SK-N-SH treated with all-trans-retinoic acid at 6 μM for 48 hours (cell line): ENCODE data around the gene SOX13.
A peak's percentile ranks its signal among the peaks of the same experiment; 100 is the strongest.

Experiments used
- ATAC-seq: fragments of 200-7000 bp; cut with Tn5 transposase; 3 replicates; pipeline ENCODE4 v1.9.1; 2020; ENCODE audit warnings: mild to moderate bottlenecking, moderate library complexity
- BACH2 ChIP-seq: fragments of 250-450 bp; sonication (Bioruptor Pico); IDR thresholded peaks from 2 replicates; pipeline ENCODE4 v1.9.0; 2021; ENCODE audit warnings: mild to moderate bottlenecking, borderline replicate concordance
- CREB5 ChIP-seq: fragments of 250-450 bp; sonication (Bioruptor Pico); IDR thresholded peaks from 2 replicates; pipeline ENCODE4 v1.5.1; 2020; ENCODE audit warnings: low read depth, mild to moderate bottlenecking, moderate library complexity
- CSDC2 ChIP-seq: fragments of 250-450 bp; sonication (Bioruptor Pico); IDR thresholded peaks from 2 replicates; pipeline ENCODE4 v1.5.0; 2020; ENCODE audit warnings: mild to moderate bottlenecking, moderate library complexity
- GLIS3 ChIP-seq: fragments of 250-450 bp; sonication (Bioruptor Pico); IDR thresholded peaks from 2 replicates; pipeline ENCODE4 v1.5.0; 2020; ENCODE audit warnings: mild to moderate bottlenecking, moderate library complexity
- ISL1 ChIP-seq: fragments of 250-450 bp; sonication (Bioruptor Pico); IDR thresholded peaks from 2 replicates; pipeline ENCODE4 v2.1.2; 2022; ENCODE audit warnings: mild to moderate bottlenecking, moderate library complexity
- OSR1 ChIP-seq: fragments of 250-450 bp; sonication (Bioruptor Pico); IDR thresholded peaks from 2 replicates; pipeline ENCODE4 v1.8.0; 2022; ENCODE audit warnings: moderate library complexity, mild to moderate bottlenecking, inconsistent platforms
- POU6F1 ChIP-seq: fragments of 250-450 bp; sonication (Bioruptor Pico); IDR thresholded peaks from 2 replicates; pipeline ENCODE4 v1.8.0; 2021; ENCODE audit warnings: low read depth, mild to moderate bottlenecking, moderate library complexity, borderline replicate concordance
- RARB ChIP-seq: fragments of 250-450 bp; sonication (Bioruptor Pico); IDR thresholded peaks from 2 replicates; pipeline ENCODE4 v1.8.0; 2021; ENCODE audit warnings: mild to moderate bottlenecking, moderate library complexity
- SNAI2 ChIP-seq: fragments of 250-450 bp; sonication (Bioruptor Pico); IDR thresholded peaks from 2 replicates; pipeline ENCODE4 v1.5.0; 2020; ENCODE audit warnings: mild to moderate bottlenecking, moderate library complexity
- TCF4 ChIP-seq: fragments of 250-450 bp; sonication (Bioruptor Pico); IDR thresholded peaks from 2 replicates; pipeline ENCODE4 v1.8.0; 2021; ENCODE audit warnings: mild to moderate bottlenecking, moderate library complexity, borderline replicate concordance
- TOX ChIP-seq: fragments of 250-450 bp; sonication (Bioruptor Pico); IDR thresholded peaks from 2 replicates; pipeline ENCODE4 v1.8.0; 2021; ENCODE audit warnings: mild to moderate bottlenecking, moderate library complexity, borderline replicate concordance
- TSHZ2 ChIP-seq: fragments of 250-450 bp; sonication (Bioruptor Pico); IDR thresholded peaks from 2 replicates; pipeline ENCODE4 v1.5.0; 2020; ENCODE audit warnings: mild to moderate bottlenecking, moderate library complexity
- ZFP3 ChIP-seq: fragments of 250-450 bp; sonication (Bioruptor Pico); IDR thresholded peaks from 2 replicates; pipeline ENCODE4 v1.5.0; 2020; ENCODE audit warnings: mild to moderate bottlenecking, moderate library complexity
- ZFP30 ChIP-seq: fragments of 450-650 bp; formaldehyde crosslinking; IDR thresholded peaks from 2 replicates; pipeline ENCODE4 v1.5.0; 2022; ENCODE audit warnings: mild to moderate bottlenecking, moderate library complexity
- ZNF565 ChIP-seq: fragments of 450-650 bp; formaldehyde crosslinking; conservative IDR thresholded peaks from 2 replicates; pipeline ENCODE4 v1.5.0; 2020; ENCODE audit warnings: low read depth, mild to moderate bottlenecking, moderate library complexity
- ZNF70 ChIP-seq: fragments of 450-650 bp; formaldehyde crosslinking; IDR thresholded peaks from 2 replicates; pipeline ENCODE4 v1.5.0; 2020; ENCODE audit warnings: mild to moderate bottlenecking, moderate library complexity
- TF ChIP-seq, protein P1 (sequence below): fragments of 250-450 bp; sonication (Bioruptor Pico); IDR thresholded peaks from 2 replicates; pipeline ENCODE4 v1.5.1; 2021; ENCODE audit warnings: mild to moderate bottlenecking, moderate library complexity
- TF ChIP-seq, protein P2 (sequence below): fragments of 250-450 bp; sonication (Bioruptor Pico); IDR thresholded peaks from 2 replicates; pipeline ENCODE4 v1.8.0; 2020; ENCODE audit warnings: mild to moderate bottlenecking, moderate library complexity, borderline replicate concordance

The SOX13 gene

DNA sequence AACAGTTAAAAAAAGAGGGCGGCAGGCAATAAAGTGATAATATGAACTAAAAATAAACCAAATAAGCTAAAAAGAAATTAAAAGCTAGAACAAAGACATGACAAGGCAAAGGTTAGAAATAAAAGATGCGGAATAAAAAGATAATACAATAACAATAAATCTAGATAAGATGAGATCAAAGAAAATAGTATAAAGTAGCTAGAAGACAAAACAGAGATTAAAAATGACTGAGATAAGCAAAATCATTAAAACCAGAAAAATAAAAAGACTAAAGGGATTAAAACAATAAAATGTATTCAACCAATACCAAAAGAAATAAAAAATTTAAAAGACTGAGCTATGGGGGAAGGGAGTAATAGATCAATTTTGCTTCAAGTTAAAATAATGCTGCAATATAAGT is 10.8 kb upstream of the SOX13 start (continued):
- no peak for TF ChIP-seq OSR1 (CRISPR knock-in tag)

- ATAC-seq = peak; percentile 38; the same call in 2 of the 3 replicates
Observed at GRCh38 chr1:204065174-204065985, 7.5 kb upstream of the SOX13 start.

DNA sequence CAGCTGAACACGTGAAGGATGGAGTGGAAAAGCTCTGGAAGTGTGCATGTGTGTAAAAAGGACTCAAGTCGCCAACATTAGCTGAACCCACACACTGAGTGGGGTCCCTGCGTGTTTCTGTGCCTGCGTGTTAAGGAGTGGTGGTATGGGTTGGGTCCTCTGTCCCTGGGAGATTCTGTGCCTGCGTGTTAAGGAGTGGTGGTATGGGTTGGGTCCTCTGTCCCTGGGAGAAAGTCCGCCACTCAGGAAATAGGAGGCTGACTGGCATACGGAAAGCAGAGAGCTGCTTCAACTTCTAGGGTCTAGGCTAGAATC is 7.0 kb upstream of the SOX13 start:
- no peak for ATAC-seq
- TF ChIP-seq, protein P1, sequence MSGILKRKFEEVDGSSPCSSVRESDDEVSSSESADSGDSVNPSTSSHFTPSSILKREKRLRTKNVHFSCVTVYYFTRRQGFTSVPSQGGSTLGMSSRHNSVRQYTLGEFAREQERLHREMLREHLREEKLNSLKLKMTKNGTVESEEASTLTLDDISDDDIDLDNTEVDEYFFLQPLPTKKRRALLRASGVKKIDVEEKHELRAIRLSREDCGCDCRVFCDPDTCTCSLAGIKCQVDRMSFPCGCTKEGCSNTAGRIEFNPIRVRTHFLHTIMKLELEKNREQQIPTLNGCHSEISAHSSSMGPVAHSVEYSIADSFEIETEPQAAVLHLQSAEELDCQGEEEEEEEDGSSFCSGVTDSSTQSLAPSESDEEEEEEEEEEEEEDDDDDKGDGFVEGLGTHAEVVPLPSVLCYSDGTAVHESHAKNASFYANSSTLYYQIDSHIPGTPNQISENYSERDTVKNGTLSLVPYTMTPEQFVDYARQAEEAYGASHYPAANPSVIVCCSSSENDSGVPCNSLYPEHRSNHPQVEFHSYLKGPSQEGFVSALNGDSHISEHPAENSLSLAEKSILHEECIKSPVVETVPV (CRISPR knock-in tag) = no peak
- TF ChIP-seq ISL1 (CRISPR knock-in tag) (no peak), GLIS3 (CRISPR knock-in tag) (no peak), TOX (CRISPR knock-in tag) (no peak), ZFP30 (no peak)
- TF ChIP-seq, protein P2, sequence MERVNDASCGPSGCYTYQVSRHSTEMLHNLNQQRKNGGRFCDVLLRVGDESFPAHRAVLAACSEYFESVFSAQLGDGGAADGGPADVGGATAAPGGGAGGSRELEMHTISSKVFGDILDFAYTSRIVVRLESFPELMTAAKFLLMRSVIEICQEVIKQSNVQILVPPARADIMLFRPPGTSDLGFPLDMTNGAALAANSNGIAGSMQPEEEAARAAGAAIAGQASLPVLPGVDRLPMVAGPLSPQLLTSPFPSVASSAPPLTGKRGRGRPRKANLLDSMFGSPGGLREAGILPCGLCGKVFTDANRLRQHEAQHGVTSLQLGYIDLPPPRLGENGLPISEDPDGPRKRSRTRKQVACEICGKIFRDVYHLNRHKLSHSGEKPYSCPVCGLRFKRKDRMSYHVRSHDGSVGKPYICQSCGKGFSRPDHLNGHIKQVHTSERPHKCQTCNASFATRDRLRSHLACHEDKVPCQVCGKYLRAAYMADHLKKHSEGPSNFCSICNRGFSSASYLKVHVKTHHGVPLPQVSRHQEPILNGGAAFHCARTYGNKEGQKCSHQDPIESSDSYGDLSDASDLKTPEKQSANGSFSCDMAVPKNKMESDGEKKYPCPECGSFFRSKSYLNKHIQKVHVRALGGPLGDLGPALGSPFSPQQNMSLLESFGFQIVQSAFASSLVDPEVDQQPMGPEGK (CRISPR knock-in tag) = no peak
- TF ChIP-seq, all 23 proteins: peak for 0

More at GRCh38 chr1:204065174-204065985, 7.5 kb upstream of the SOX13 start:
- TF ChIP-seq RARB (no peak), ZNF70 (CRISPR knock-in tag) (no peak), BACH2 (CRISPR knock-in tag) (no peak), ISL1 (CRISPR knock-in tag) (no peak), CSDC2 (no peak), SNAI2 (CRISPR knock-in tag) (no peak)

- TF ChIP-seq BACH2 (CRISPR knock-in tag) (no peak), CREB5 (CRISPR knock-in tag) (no peak), POU6F1 (CRISPR knock-in tag) (no peak), TSHZ2 (no peak), ZFP30 (no peak), ZFP3 (CRISPR knock-in tag) (no peak), TCF4 (CRISPR knock-in tag) (no peak), ZNF565 (CRISPR knock-in tag) (no peak)
- TF ChIP-seq, protein P1 (CRISPR knock-in tag) = no peak
- TF ChIP-seq, protein P2 (CRISPR knock-in tag) = no peak
- no peak for ATAC-seq
Observed at GRCh38 chr1:204067935-204068334, 5.0 kb upstream of the SOX13 start.
